ENCODE results near the gene POC1B.

- no peak for TF ChIP-seq ZBTB33 (IDR thresholded peaks at IDR 0.05)
- no peak for TF ChIP-seq SP1 (IDR thresholded peaks at IDR 0.05)
- TF ChIP-seq HNF4A (conservative IDR thresholded peaks at IDR 0.05): no peak
- no peak for TF ChIP-seq CTCF (IDR thresholded peaks at IDR 0.05; ENCODE audit: low read depth, low read length, missing input control)
- TF ChIP-seq HNF4G (IDR thresholded peaks at IDR 0.05): no peak
- TF ChIP-seq GABPA (IDR thresholded peaks at IDR 0.05 in 1 of 2, conservative IDR thresholded peaks at IDR 0.05 in 1 of 2): no peak
- no peak for TF ChIP-seq YY1 (IDR thresholded peaks at IDR 0.05)
- no peak for TF ChIP-seq RAD21 (IDR thresholded peaks at IDR 0.05)
- no peak for TF ChIP-seq ATF3 (IDR thresholded peaks at IDR 0.05)
- TF ChIP-seq REST (IDR thresholded peaks at IDR 0.05): no peak
- TF ChIP-seq JUND (IDR thresholded peaks at IDR 0.05): no peak
Measured at GRCh38 chr12:89566615-89567014, 40.8 kb upstream of the POC1B start.
